ENCODE measurements around the gene LRRC40. TPM values are rescaled to one million over a fixed set of nuclear protein-coding genes. Genes with fewer than 3 reads are reported as not detected.
"Not testable (repeated sequence)": the region's sequence is repeated elsewhere in the genome, so short reads cannot be mapped to it uniquely, and the experiment has no call there.

LRRC40 gene
- total RNA-seq, 1 experiment from 2014 or later = 15.9 TPM

DNA sequence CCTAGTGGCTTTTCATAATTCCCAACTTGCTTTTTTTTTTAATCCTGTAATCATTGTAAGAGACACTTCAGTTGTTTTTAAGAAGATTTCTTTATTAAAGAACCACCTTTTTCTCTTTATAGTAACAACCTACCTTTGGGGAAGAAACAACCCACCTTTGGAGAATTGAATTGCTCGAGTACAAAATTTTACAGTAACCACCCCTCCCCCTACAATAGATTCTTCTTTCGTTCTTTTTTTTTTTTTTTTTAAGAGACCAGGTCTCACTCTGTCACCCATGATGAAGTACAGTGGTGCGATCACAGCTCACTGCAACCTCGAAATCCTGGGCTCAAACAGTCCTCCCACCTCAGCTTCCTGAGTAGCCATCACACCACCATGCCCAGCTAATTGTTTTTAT lies 2.1 kb upstream of the LRRC40 start:
- CTCF ChIA-PET = no interaction called here
- intact Hi-C loops (cut with micrococcal nuclease; ENCODE audit: unreplicated experiment) (loop anchor here (5.0 kb wide), 1 partner anchor 75 kb away; no protein-coding TSS in a partner anchor), in situ Hi-C loops (cut with HindIII; ENCODE audit: low pct_unique_long_range_greater_than_20kb, low sequenced_read_pairs) (no loop called here)
- DNase-seq (ENCODE audit: low read depth, low spot score) (no peak), ATAC-seq (no peak)
- no peak for TF ChIP-seq TCF7L2 (IDR thresholded peaks at IDR 0.05; ENCODE audit: low read depth, low read length)
- no peak for TF ChIP-seq CTCF (IDR thresholded peaks at IDR 0.05)
- TF ChIP-seq POLR2AphosphoS5 (IDR thresholded peaks at IDR 0.05; ENCODE audit: low read depth, low read length) = no peak
- no peak for TF ChIP-seq REST (IDR thresholded peaks at IDR 0.05; ENCODE audit: insufficient read depth in 1 of 2, low read depth in 2 of 2, low read length in 1 of 2)
- no peak for TF ChIP-seq SIN3A (IDR thresholded peaks at IDR 0.05; ENCODE audit: borderline replicate concordance, insufficient read depth, low read depth, low read length)
- POLR2A ChIA-PET = interaction anchor here (1.2 kb wide), 1 partner anchor 9 kb away, joined by 3 read pairs; no protein-coding TSS in a partner anchor
- peak overlapping the region; percentile 97 for H3K27ac ChIP-seq (ENCODE audit: low read length)
- H3K27me3 ChIP-seq (ENCODE audit: control insufficient read depth, insufficient read depth, low read length) = no peaks in the 10 kb centered on the region
- no peaks in the 10 kb centered on the region for H3K9me3 ChIP-seq (ENCODE audit: control insufficient read depth, insufficient read depth, low read depth, low read length)
- no TSS peak for BruUV-seq (replicated peaks)
- peaks cover 7% of the 10 kb centered on the region; the same call in 1 of the 2 replicates for H3K4me1 ChIP-seq (ENCODE audit: control insufficient read depth, insufficient read depth, low read length)
- peaks cover 4% of the 10 kb centered on the region for H3K36me3 ChIP-seq (ENCODE audit: control insufficient read depth, insufficient read depth, low read length)
- H3K4me3 ChIP-seq (ENCODE audit: low read depth in 2 of 2, low read length in 2 of 2) = peak overlapping the region in 1 of 2 experiments; percentile 83; a peak in 1 of 4 replicates

GRCh38 chr1:70206833-70207232 lies 1.5 kb upstream of the LRRC40 start:
- H3K4me1 ChIP-seq (ENCODE audit: control insufficient read depth, insufficient read depth, low read length); BruUV-seq (replicated peaks); CTCF ChIA-PET; ATAC-seq; H3K27me3 ChIP-seq (ENCODE audit: control insufficient read depth, insufficient read depth, low read length); DNase-seq (ENCODE audit: low read depth, low spot score); H3K36me3 ChIP-seq (ENCODE audit: control insufficient read depth, insufficient read depth, low read length); H3K9me3 ChIP-seq (ENCODE audit: control insufficient read depth, insufficient read depth, low read depth, low read length); in situ Hi-C loops (cut with HindIII; ENCODE audit: low pct_unique_long_range_greater_than_20kb, low sequenced_read_pairs): not testable (repeated sequence)
- POLR2A ChIA-PET = interaction anchor here (0.5 to 1.2 kb wide), 2 partner anchors 10 to 50 kb away, joined by 3 read pairs; no protein-coding TSS in a partner anchor
- intact Hi-C loops (cut with micrococcal nuclease; ENCODE audit: unreplicated experiment) = loop anchor here (5.0 kb wide), 1 partner anchor 75 kb away; no protein-coding TSS in a partner anchor
- peak overlapping the region; percentile 97 for H3K27ac ChIP-seq (ENCODE audit: low read length)
- peak overlapping the region; percentile 83 to 92 for H3K4me3 ChIP-seq (ENCODE audit: low read depth in 2 of 2, low read length in 2 of 2)

DNA sequence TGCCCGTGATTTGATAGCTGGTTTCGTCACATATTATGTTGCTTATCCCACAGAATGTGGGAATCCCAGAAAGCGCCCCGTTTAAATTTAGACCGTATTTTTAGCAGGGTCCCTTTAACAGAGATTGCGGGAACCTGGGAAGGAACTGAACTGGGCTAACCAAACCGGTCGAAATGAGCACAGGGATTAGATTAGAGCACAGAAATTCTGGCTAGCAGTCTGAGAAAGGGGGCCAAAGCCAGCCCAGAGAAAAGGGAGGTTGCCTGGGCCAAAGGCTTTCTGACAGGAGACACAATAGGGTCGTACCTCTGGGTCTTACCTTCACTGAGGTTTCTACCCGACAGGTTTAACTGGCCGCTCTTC lies 327 bp downstream of the LRRC40 start:
- Histone ChIP-seq H3K27ac (ENCODE audit: low read length) (peak overlapping the region; percentile 97), H3K36me3 (ENCODE audit: control insufficient read depth, insufficient read depth, low read length) (peaks cover 4% of the 10 kb centered on the region; the same call in 1 of the 2 replicates), H3K27me3 (ENCODE audit: control insufficient read depth, insufficient read depth, low read length) (no peaks in the 10 kb centered on the region), H3K4me3 (ENCODE audit: low read depth in 2 of 2, low read length in 2 of 2) (peak overlapping the region; percentile 83 to 92), H3K9me3 (ENCODE audit: control insufficient read depth, insufficient read depth, low read depth, low read length) (no peaks in the 10 kb centered on the region), H3K4me1 (ENCODE audit: control insufficient read depth, insufficient read depth, low read length) (peaks cover 7% of the 10 kb centered on the region; the same call in 1 of the 2 replicates)
- ATAC-seq (peak; percentile 65), DNase-seq (ENCODE audit: low read depth, low spot score) (no peak)
- in situ Hi-C loops (cut with HindIII; ENCODE audit: low pct_unique_long_range_greater_than_20kb, low sequenced_read_pairs) = no loop called here
- TF ChIP-seq TCF7L2 (IDR thresholded peaks at IDR 0.05; ENCODE audit: low read depth, low read length) = no peak
- CTCF ChIA-PET = no interaction called here
- TSS peak; percentile 79 for BruUV-seq (replicated peaks)
- POLR2A ChIA-PET = no interaction called here
- intact Hi-C loops (cut with micrococcal nuclease; ENCODE audit: unreplicated experiment) = loop anchor here (5.0 kb wide), 1 partner anchor 73 kb away; no protein-coding TSS in a partner anchor

Measured in Panc1 (cell line).